HCT116 (cell line): ENCODE data around the gene PIAS2. TPM values are rescaled to one million over a fixed set of nuclear protein-coding genes. Genes with fewer than 3 reads are reported as not detected.

Experiments used
- ATAC-seq: fragments of 200-7000 bp; cut with Tn5 transposase; 2 replicates; pipeline ENCODE4 v1.9.1; 2020; ENCODE audit warnings: mild to moderate bottlenecking, moderate library complexity
- BruUV-seq: library from RNA; stranded (reverse); fragments of 400-500 nt; replicated peaks from 2 replicates; lab custom pipeline; 2021; lab: Mats Ljungman, UMichigan
- CTCF ChIA-PET: fragments of 300-600 bp; sonication (Branson Sonifier 250); formaldehyde crosslinking; loops from one replicate; lab custom pipeline; 2021; ENCODE audit warnings: antibody characterized with exemption; lab: Charles Lee
- POLR2A ChIA-PET: fragments of 300-600, 350-600 bp; sonication (Branson Sonifier 250); formaldehyde crosslinking; loops from one replicate; lab custom pipeline; 2021; ENCODE audit warnings: antibody characterized with exemption; lab: Charles Lee
- RAD21 ChIA-PET, 2 experiments: fragments of 300-600 bp; sonication (Branson Sonifier 250); formaldehyde crosslinking; loops; one replicate each; lab custom pipeline; 2023; ENCODE audit warnings: low total read pairs in 2 of 2; ENCODE audit not compliant: uncharacterized antibody in 2 of 2, unreplicated experiment in 2 of 2, low non-redundant PET in 1 of 2; lab: Charles Lee
- DNase-seq: peaks from one replicate; pipeline ENCODE4 v3.0.0-alpha.2; 2010; ENCODE audit warnings: low read depth, low spot score
- H2AFZ ChIP-seq: fragments of 200-600 bp; shearing (Covaris generic), sonication (generic); 2 replicates; pipeline ENCODE4 v1.6.1; 2017; ENCODE audit warnings: low read depth, mixed run types, mixed read lengths, antibody characterized with exemption, low read length; ENCODE audit not compliant: poor library complexity, severe bottlenecking
- H3K27ac ChIP-seq: 2 replicates; pipeline ENCODE4 v1.5.1; 2012; ENCODE audit warnings: low read depth, low read length
- H3K27me3 ChIP-seq: fragments of 200-600 bp; sonication (generic); 2 replicates; pipeline ENCODE4 v1.6.1; 2016; ENCODE audit warnings: mixed run types, low read length, mixed read lengths; ENCODE audit not compliant: insufficient read depth
- H3K36me3 ChIP-seq, 2 experiments: fragments of 200-500 bp in 1 of 2; fragments of 200-600 bp in 1 of 2; sonication (Bioruptor generic) in 1 of 2; sonication (generic) in 1 of 2; 2 replicates each; pipeline versions ENCODE4 v1.5.1 to v1.6.1; 2014 to 2016; ENCODE audit warnings: low read length in 2 of 2, inconsistent platforms in 1 of 2, mixed read lengths in 1 of 2, mixed run types in 1 of 2; ENCODE audit not compliant: insufficient read depth in 2 of 2, control insufficient read depth in 1 of 2
- H3K4me1 ChIP-seq, 2 experiments: fragments of 200-600 bp in 1 of 2; sonication (generic) in 1 of 2; 2 replicates each; pipeline versions ENCODE4 v1.5.1 to v1.6.1; 2012 to 2017; ENCODE audit warnings: low read length in 2 of 2, inconsistent platforms in 1 of 2, mild to moderate bottlenecking in 1 of 2, mixed read lengths in 1 of 2, mixed run types in 1 of 2, moderate library complexity in 1 of 2; ENCODE audit not compliant: insufficient read depth in 2 of 2, control insufficient read depth in 1 of 2
- H3K4me2 ChIP-seq: fragments of 200-600 bp; sonication (generic); 2 replicates; pipeline ENCODE4 v1.6.1; 2017; ENCODE audit warnings: mixed run types, low read length, mixed read lengths
- H3K4me3 ChIP-seq, 2 experiments: fragments of 200-600 bp in 1 of 2; sonication (generic) in 1 of 2; replicated peaks in 1 of 2; 2 replicates each; pipeline ENCODE4 v1.5.1; 2011 to 2016; ENCODE audit warnings: low read length in 2 of 2, control low read depth in 1 of 2, low read depth in 1 of 2, mild to moderate bottlenecking in 1 of 2, mixed read lengths in 1 of 2, mixed run types in 1 of 2
- H3K79me2 ChIP-seq: fragments of 200-600 bp; sonication (generic); 2 replicates; pipeline ENCODE4 v1.6.1; 2017; ENCODE audit warnings: mild to moderate bottlenecking, mixed run types, low read length, moderate library complexity, mixed read lengths; ENCODE audit not compliant: insufficient read depth
- H3K9ac ChIP-seq: fragments of 200-600 bp; sonication (generic); 2 replicates; pipeline ENCODE4 v1.6.1; 2016; ENCODE audit warnings: low read length, mixed read lengths
- H3K9me2 ChIP-seq: fragments of 200-600 bp; sonication (generic), shearing (Covaris generic); 2 replicates; pipeline ENCODE4 v1.6.1; 2017; ENCODE audit warnings: mixed run types, mild to moderate bottlenecking, moderate library complexity; ENCODE audit not compliant: insufficient read depth
- H3K9me3 ChIP-seq, 2 experiments: fragments of 200-500 bp in 1 of 2; fragments of 200-600 bp in 1 of 2; sonication (Bioruptor generic) in 1 of 2; sonication (generic) in 1 of 2; 2 replicates each; pipeline ENCODE4 v1.6.1; 2014 to 2017; ENCODE audit warnings: low read length in 2 of 2, mixed read lengths in 2 of 2, inconsistent platforms in 1 of 2, low read depth in 1 of 2, mild to moderate bottlenecking in 1 of 2, mixed run types in 1 of 2, moderate library complexity in 1 of 2; ENCODE audit not compliant: control insufficient read depth in 1 of 2, insufficient read depth in 1 of 2
- H4K20me1 ChIP-seq: fragments of 200-600 bp; sonication (generic), shearing (Covaris generic); 2 replicates; pipeline ENCODE4 v1.6.1; 2017; ENCODE audit warnings: mixed run types, mild to moderate bottlenecking, moderate library complexity; ENCODE audit not compliant: insufficient read depth
- CBX3 ChIP-seq: IDR thresholded peaks from 2 replicates; pipeline ENCODE4 v1.6.1; 2012; ENCODE audit warnings: low read depth
- CTCF ChIP-seq, 3 experiments: fragments of 200-600 bp in 1 of 3; sonication (generic) in 1 of 3; IDR thresholded peaks in 2 of 3; conservative IDR thresholded peaks in 1 of 3; 2 replicates each; pipeline ENCODE4 v1.5.1; 2012 to 2017; ENCODE audit warnings: low read depth in 2 of 3, low read length in 2 of 3, antibody characterized with exemption in 1 of 3, borderline replicate concordance in 1 of 3, control low read depth in 1 of 3, mild to moderate bottlenecking in 1 of 3, mixed read lengths in 1 of 3, mixed run types in 1 of 3, moderate library complexity in 1 of 3; ENCODE audit not compliant: insufficient read depth in 1 of 3
- ELF1 ChIP-seq: IDR thresholded peaks from 2 replicates; pipeline ENCODE4 v1.6.1; 2012; ENCODE audit warnings: low read depth, borderline replicate concordance
- EZH2 ChIP-seq: fragments of 200-600 bp; sonication (generic); IDR thresholded peaks from 2 replicates; pipeline ENCODE4 v1.6.1; 2017; ENCODE audit warnings: antibody characterized with exemption, mixed run types
- POLR2AphosphoS5 ChIP-seq: IDR thresholded peaks from 2 replicates; pipeline ENCODE4 v1.6.1; 2011; ENCODE audit warnings: mild to moderate bottlenecking, low read depth, low read length, moderate library complexity
- RAD21 ChIP-seq: IDR thresholded peaks from 2 replicates; pipeline ENCODE4 v1.6.1; 2012; ENCODE audit warnings: low read depth, mild to moderate bottlenecking
- TCF7L2 ChIP-seq: IDR thresholded peaks from 2 replicates; pipeline ENCODE4 v1.7.0; 2011; ENCODE audit warnings: borderline replicate concordance, inconsistent platforms; ENCODE audit not compliant: insufficient read depth, insufficient read length; ENCODE audit errors: extremely low read depth
- YY1 ChIP-seq: IDR thresholded peaks from 2 replicates; pipeline ENCODE4 v1.6.1; 2011; ENCODE audit warnings: low read length, low read depth, moderate library complexity, mild to moderate bottlenecking; ENCODE audit not compliant: insufficient replicate concordance; ENCODE audit errors: extremely low read depth
- ZBTB33 ChIP-seq: IDR thresholded peaks from 2 replicates; pipeline ENCODE4 v1.6.1; 2011; ENCODE audit warnings: mild to moderate bottlenecking, low read length, moderate library complexity; ENCODE audit not compliant: insufficient replicate concordance; ENCODE audit errors: extremely low read depth
- ZFX ChIP-seq: fragments of 450-650 bp; IDR thresholded peaks from 2 replicates; pipeline ENCODE4 v1.6.1; 2017
- ZNF274 ChIP-seq: fragments of 200-500 bp; sonication (Bioruptor generic); IDR thresholded peaks from 2 replicates; pipeline ENCODE4 v1.6.1; 2014; ENCODE audit warnings: mild to moderate bottlenecking, low read depth, low read length, inconsistent platforms
- intact Hi-C: fragments of 100-400 bp; cut with micrococcal nuclease; formaldehyde crosslinking; loops from 2 replicates; pipeline ENCODE4 v1.10.0; 2022
- total RNA-seq: library from RNA; stranded (reverse); gene quantifications from one replicate; pipeline ENCODE4 v1.2.1, GENCODE V29; 2021; ENCODE audit not compliant: unreplicated experiment
- TF ChIP-seq, protein P1 (sequence below): IDR thresholded peaks from 2 replicates; pipeline ENCODE4 v1.6.1; 2012
- TF ChIP-seq, protein P2 (sequence below): IDR thresholded peaks from 2 replicates; pipeline ENCODE4 v1.6.1; 2012; ENCODE audit warnings: low read depth

The PIAS2 gene
- total RNA-seq, 1 experiment from 2014 or later: 31.7 TPM

GRCh38 chr18:46767217-46767616, 150.1 kb downstream of the PIAS2 start:
- CTCF ChIA-PET: no interaction called here
- ATAC-seq: no peak

More at GRCh38 chr18:46767217-46767616, 150.1 kb downstream of the PIAS2 start:
- intact Hi-C loops: no loop called here
- Histone ChIP-seq H3K9me3 (no peaks in the 10 kb centered on the region), H4K20me1 (no peaks in the 10 kb centered on the region), H3K79me2 (no peaks in the 10 kb centered on the region), H3K9ac (no peak overlapping the region), H2AFZ (no peak overlapping the region), H3K36me3 (no peaks in the 10 kb centered on the region), H3K4me1 (no peaks in the 10 kb centered on the region)
- RAD21 ChIA-PET: no interaction called here
- TF ChIP-seq CBX3: no peak
- no peak for TF ChIP-seq YY1
- TF ChIP-seq, protein P1, sequence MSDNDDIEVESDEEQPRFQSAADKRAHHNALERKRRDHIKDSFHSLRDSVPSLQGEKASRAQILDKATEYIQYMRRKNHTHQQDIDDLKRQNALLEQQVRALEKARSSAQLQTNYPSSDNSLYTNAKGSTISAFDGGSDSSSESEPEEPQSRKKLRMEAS: no peak
- TF ChIP-seq CTCF (IDR thresholded peaks at IDR 0.05 in 2 of 3, conservative IDR thresholded peaks at IDR 0.05 in 1 of 3; ENCODE audit: borderline replicate concordance in 1 of 3, insufficient read depth in 1 of 3, low read depth in 2 of 3, low read length in 2 of 3): no peak
- TF ChIP-seq TCF7L2: no peak
- no peak for TF ChIP-seq ZFX
- no peak for TF ChIP-seq EZH2
- no peak for TF ChIP-seq ZNF274
- TF ChIP-seq POLR2AphosphoS5: no peak
- TF ChIP-seq ELF1: no peak
- TF ChIP-seq ZBTB33: no peak
- no peak for TF ChIP-seq RAD21
- TF ChIP-seq, protein P2, sequence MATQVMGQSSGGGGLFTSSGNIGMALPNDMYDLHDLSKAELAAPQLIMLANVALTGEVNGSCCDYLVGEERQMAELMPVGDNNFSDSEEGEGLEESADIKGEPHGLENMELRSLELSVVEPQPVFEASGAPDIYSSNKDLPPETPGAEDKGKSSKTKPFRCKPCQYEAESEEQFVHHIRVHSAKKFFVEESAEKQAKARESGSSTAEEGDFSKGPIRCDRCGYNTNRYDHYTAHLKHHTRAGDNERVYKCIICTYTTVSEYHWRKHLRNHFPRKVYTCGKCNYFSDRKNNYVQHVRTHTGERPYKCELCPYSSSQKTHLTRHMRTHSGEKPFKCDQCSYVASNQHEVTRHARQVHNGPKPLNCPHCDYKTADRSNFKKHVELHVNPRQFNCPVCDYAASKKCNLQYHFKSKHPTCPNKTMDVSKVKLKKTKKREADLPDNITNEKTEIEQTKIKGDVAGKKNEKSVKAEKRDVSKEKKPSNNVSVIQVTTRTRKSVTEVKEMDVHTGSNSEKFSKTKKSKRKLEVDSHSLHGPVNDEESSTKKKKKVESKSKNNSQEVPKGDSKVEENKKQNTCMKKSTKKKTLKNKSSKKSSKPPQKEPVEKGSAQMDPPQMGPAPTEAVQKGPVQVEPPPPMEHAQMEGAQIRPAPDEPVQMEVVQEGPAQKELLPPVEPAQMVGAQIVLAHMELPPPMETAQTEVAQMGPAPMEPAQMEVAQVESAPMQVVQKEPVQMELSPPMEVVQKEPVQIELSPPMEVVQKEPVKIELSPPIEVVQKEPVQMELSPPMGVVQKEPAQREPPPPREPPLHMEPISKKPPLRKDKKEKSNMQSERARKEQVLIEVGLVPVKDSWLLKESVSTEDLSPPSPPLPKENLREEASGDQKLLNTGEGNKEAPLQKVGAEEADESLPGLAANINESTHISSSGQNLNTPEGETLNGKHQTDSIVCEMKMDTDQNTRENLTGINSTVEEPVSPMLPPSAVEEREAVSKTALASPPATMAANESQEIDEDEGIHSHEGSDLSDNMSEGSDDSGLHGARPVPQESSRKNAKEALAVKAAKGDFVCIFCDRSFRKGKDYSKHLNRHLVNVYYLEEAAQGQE: no peak
- TF ChIP-seq, all 23 proteins: peak for 0
- Histone ChIP-seq H3K27me3 (no peaks in the 10 kb centered on the region), H3K4me2 (no peak overlapping the region), H3K4me3 (no peak overlapping the region), H3K9me2 (no peaks in the 10 kb centered on the region), H3K27ac (no peak overlapping the region)
- no peak for DNase-seq
- POLR2A ChIA-PET: no interaction called here
- no TSS peak for BruUV-seq
